Activated T-cell treated with anti-CD3 and anti-CD28 coated beads, Interleukin-2, amount 50 U/mL, for 72 hours (primary cell): ENCODE results near the gene TRAF7. TPM values are rescaled to one million over a fixed set of nuclear protein-coding genes. Genes with fewer than 3 reads are reported as not detected.

Source experiments
- ATAC-seq, 2 donors: fragments of 150-1000 bp; cut with Tn5 transposase; replicated peaks in 1 of 2; 2 replicates each; pipeline ENCODE4 v1.10.0; 2021; ENCODE audit warnings: moderate library complexity in 2 of 2, mild to moderate bottlenecking in 1 of 2
- DNase-seq, 2 donors: peaks; one replicate each; pipeline ENCODE4 v3.0.0; 2021 to 2022; ENCODE audit warnings: mixed read lengths in 1 of 2
- H3K27ac Mint-ChIP-seq: one replicate; pipeline ENCODE4 v1.8.0; 2022; ENCODE audit warnings: mild to moderate bottlenecking, moderate library complexity, mixed read lengths
- H3K27me3 Mint-ChIP-seq: one replicate; pipeline ENCODE4 v1.8.0; 2022; ENCODE audit warnings: low read depth, mixed read lengths
- H3K36me3 Mint-ChIP-seq, 2 donors: one replicate each; pipeline ENCODE4 v1.8.0; 2022; ENCODE audit warnings: mixed read lengths in 2 of 2, mild to moderate bottlenecking in 1 of 2; ENCODE audit not compliant: insufficient read depth in 2 of 2
- H3K4me1 Mint-ChIP-seq: one replicate; pipeline ENCODE4 v1.8.0; 2022; ENCODE audit warnings: low read depth, mixed read lengths
- H3K4me3 Mint-ChIP-seq, 2 donors: one replicate each; pipeline ENCODE4 v1.8.0; 2022; ENCODE audit warnings: mild to moderate bottlenecking in 2 of 2, mixed read lengths in 2 of 2, moderate library complexity in 2 of 2
- H3K9me3 Mint-ChIP-seq, 2 donors: one replicate each; pipeline ENCODE4 v1.8.0; 2022; ENCODE audit warnings: mixed read lengths in 2 of 2
- total RNA-seq, 2 donors: library from RNA; stranded (reverse); gene quantifications; one replicate each; pipeline ENCODE4 v1.2.3, GENCODE V29; 2022

The TRAF7 gene
- total RNA-seq, 2 donors from 2014 or later, result 66.4 to 72.9 TPM

- Mint-ChIP-seq H3K9me3 (no peaks in the 10 kb centered on the region), H3K4me3 (no peak overlapping the region), H3K4me1 (no peaks in the 10 kb centered on the region), H3K36me3 (peaks cover 0 to 3% of the 10 kb centered on the region in 2 donors), H3K27ac (no peak overlapping the region), H3K27me3 (no peaks in the 10 kb centered on the region)
- ATAC-seq (no peak), DNase-seq (no peak)
Observed at GRCh38 chr16:2179576-2179975, 24.0 kb downstream of the TRAF7 start.

DNA sequence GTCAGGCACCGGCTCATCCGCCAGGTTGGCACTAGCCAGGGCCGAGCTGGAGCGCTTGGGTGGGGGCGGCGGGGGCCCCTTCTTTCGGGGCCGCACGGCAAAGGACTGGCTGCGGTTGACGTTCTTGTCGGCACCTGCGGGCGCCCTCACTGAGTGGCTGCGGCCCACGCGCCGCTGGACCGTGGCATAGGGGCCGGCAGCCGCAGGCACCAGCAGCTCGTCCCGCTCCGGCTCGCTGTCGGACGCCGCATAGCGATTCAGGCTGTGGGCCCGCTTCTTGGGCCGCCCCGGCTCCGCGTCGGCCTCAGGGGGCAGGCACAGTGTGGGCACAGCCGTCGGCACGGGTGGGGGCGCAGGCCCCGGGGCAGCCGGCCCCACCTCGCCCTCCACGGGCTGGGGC lies 24.9 kb downstream of the TRAF7 start:
- Mint-ChIP-seq H3K36me3 (peaks cover 0 to 3% of the 10 kb centered on the region in 2 donors), H3K4me1 (no peaks in the 10 kb centered on the region), H3K27me3 (no peaks in the 10 kb centered on the region), H3K27ac (no peak overlapping the region), H3K9me3 (no peaks in the 10 kb centered on the region), H3K4me3 (no peak overlapping the region)
- ATAC-seq (no peak), DNase-seq (no peak)

DNA sequence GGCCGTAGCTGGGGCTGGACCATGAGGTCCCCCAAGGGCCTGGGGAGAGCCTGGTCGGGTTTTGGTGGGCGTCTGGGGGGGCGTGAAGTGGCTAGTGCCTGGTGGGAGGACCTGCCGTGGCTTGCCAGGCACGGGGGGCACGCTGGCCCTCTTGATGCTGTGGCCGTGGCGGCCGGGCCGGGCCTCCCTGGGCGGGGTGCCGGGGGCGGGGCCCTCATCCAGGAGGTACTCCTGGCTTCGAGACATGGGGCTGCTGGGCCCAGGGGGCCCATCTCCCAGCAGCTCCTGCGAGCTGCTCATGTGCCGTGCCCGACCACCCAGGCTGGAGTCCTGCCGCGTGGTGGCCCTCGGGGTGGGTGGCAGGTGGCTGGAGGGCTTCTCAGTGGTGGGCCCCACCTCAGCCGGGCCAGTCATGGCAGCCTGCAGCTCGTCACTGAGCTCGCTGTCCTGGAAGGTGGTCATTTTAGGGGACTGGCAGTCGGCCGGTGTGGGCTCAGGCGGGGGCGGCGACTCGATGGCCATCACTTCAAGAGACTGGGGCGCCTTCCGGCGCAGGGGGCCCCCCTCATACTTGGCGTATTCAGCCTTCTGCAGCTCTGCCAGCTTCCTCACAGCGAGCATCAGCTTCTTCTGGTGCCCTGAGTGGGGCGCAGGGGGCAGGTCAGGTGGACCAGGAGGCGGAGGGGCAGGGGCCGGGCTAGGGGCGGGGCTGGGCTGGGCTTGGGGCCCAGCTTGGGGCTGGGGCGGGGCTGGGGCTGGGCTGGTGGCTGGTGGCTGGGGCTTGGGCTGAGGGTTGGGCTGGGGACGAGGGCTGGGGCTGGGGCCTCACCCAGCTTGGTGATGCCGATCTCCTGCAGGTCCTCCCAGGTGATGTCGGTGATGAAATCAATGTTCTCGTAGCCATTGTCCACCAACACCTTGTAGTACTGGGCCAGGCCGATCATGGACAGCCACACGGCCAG lies 25.7 kb downstream of the TRAF7 start:
- H3K4me1 Mint-ChIP-seq, result no peaks in the 10 kb centered on the region
- H3K36me3 Mint-ChIP-seq, result no peaks in the 10 kb centered on the region
- ATAC-seq (no peak), DNase-seq (no peak)
- H3K4me3 Mint-ChIP-seq, result no peak overlapping the region
- no peaks in the 10 kb centered on the region for H3K27me3 Mint-ChIP-seq
- no peaks in the 10 kb centered on the region for H3K9me3 Mint-ChIP-seq
- H3K27ac Mint-ChIP-seq, result no peak overlapping the region

DNA sequence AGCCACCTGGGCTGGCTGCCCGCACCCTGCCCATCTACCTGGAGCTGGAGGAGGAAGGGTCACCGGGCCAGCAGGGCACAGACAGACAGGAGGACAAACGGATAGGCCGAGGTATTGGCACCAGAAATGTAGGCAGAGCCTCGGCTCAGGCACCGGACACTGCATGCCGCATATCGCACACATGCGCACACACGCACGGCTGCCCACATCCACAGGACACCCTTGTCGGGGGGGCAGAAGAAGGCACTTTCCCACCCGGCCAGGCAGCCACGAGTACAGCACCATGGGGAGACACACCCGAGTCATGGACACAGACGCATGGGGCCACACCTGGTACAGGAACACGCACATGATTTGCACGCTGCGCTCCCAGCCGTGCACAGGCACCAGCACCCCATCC lies 26.4 kb downstream of the TRAF7 start:
- H3K27me3 Mint-ChIP-seq, result no peaks in the 10 kb centered on the region

DNA sequence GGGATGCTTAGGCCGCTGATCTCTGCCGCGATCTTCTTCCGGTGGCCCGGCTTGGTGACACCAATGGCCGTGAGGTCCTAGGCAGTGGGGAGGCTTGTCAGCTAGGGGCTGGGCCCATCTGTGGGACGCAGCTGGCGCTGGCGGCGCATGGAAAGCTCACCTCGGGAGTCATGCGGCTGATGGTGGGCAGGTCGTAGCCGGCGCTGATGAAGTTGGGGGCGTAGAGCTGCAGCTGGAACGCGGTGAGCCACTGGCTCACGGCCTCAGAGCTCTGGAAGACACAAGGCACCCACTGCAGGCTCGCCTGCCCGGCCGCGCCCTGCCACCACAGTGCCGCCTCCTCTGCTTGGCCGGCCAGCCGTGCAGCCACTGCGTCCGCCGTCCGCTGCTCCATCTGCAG lies 28.1 kb downstream of the TRAF7 start:
- no peak for DNase-seq
- no peaks in the 10 kb centered on the region for H3K9me3 Mint-ChIP-seq
- no peak overlapping the region for H3K4me3 Mint-ChIP-seq
- no peaks in the 10 kb centered on the region for H3K4me1 Mint-ChIP-seq
- no peaks in the 10 kb centered on the region for H3K36me3 Mint-ChIP-seq
- no peak for ATAC-seq
- H3K27ac Mint-ChIP-seq, result no peak overlapping the region
- H3K27me3 Mint-ChIP-seq, result no peaks in the 10 kb centered on the region

More for the DNA sequence above, 26.4 kb downstream of the TRAF7 start:
- ATAC-seq (no peak), DNase-seq (no peak)
- Mint-ChIP-seq H3K36me3 (no peaks in the 10 kb centered on the region), H3K27ac (no peak overlapping the region), H3K4me1 (no peaks in the 10 kb centered on the region), H3K4me3 (no peak overlapping the region), H3K9me3 (no peaks in the 10 kb centered on the region)

DNA sequence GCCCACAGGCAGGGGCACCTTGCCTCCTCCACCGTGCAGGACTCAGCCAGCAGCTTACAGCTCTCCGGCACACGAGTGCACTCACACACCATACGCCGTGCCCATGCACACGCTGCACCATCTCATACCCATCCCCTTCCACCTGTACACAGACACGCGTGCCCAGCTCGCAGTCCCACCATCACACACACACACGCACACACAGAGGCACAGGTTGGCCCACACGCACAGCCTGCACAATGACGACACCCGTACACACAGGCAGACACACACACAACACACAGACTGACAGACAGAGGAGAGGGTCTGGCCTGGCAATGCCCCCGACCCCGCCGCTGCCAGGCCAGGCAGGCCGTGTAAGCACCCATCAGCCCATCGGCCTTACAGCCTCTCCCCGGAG lies 28.8 kb downstream of the TRAF7 start:
- Mint-ChIP-seq H3K4me1 (no peaks in the 10 kb centered on the region), H3K9me3 (no peaks in the 10 kb centered on the region), H3K27me3 (no peaks in the 10 kb centered on the region), H3K4me3 (no peak overlapping the region), H3K27ac (no peak overlapping the region), H3K36me3 (no peaks in the 10 kb centered on the region)
- no peak for DNase-seq
- ATAC-seq, result peak in 1 of 2 donors; percentile 14

DNA sequence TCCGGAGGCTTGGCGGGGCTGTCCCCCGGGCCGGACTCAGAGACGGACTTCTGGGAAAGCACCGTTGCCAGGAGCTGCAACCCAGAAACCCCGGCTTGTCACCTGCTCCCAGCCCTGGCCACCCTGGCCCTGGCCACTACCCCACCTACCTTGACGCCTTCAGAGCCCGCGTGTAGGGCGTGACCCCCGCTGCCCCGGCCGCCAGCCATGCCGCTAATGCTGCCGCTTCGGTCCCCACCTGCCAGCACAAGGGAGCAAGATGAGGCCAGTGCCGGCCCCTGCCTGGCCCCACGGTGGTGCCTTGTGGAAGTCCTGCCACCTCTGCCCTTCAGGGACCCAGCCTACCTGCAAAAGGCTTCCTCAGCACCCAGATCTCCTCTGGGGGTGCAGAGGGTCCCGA lies 29.4 kb downstream of the TRAF7 start:
- Mint-ChIP-seq H3K27me3 (no peaks in the 10 kb centered on the region), H3K36me3 (no peaks in the 10 kb centered on the region), H3K4me3 (no peak overlapping the region), H3K9me3 (no peaks in the 10 kb centered on the region), H3K27ac (no peak overlapping the region), H3K4me1 (no peaks in the 10 kb centered on the region)
- no peak for DNase-seq
- ATAC-seq, result no peak

DNA sequence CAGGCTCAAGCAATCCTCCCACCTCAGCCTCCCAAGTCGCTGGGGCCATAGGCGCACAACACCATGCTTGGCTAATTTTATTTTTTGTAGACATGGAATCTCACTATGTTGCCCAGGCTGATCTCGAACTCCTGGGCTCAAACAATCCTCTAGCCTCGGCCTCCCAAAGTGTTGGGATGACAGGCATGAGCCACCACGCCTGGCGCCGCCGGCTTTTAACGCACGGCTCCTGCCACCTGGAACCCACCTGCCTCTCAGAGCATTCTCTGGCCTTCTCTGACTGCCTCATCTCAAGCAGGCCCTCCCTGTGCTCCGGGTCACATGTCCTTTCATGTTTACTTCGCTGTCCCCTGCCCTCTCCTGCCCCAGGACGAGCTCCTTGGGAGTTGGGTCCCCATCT lies 30.5 kb downstream of the TRAF7 start:
- no peak overlapping the region for H3K27ac Mint-ChIP-seq
- no peak overlapping the region for H3K4me3 Mint-ChIP-seq
- ATAC-seq (no peak), DNase-seq (no peak)
- H3K27me3 Mint-ChIP-seq, result no peaks in the 10 kb centered on the region
- H3K4me1 Mint-ChIP-seq, result no peaks in the 10 kb centered on the region
- H3K9me3 Mint-ChIP-seq, result no peaks in the 10 kb centered on the region
- no peaks in the 10 kb centered on the region for H3K36me3 Mint-ChIP-seq

GRCh38 chr16:2186505-2186904 lies 30.9 kb downstream of the TRAF7 start:
- Mint-ChIP-seq H3K27me3 (no peaks in the 10 kb centered on the region), H3K4me1 (no peaks in the 10 kb centered on the region), H3K9me3 (no peaks in the 10 kb centered on the region), H3K27ac (no peak overlapping the region), H3K36me3 (no peaks in the 10 kb centered on the region), H3K4me3 (no peak overlapping the region)
- DNase-seq (no peak), ATAC-seq (no peak)

- Mint-ChIP-seq H3K27me3 (no peaks in the 10 kb centered on the region), H3K9me3 (no peaks in the 10 kb centered on the region), H3K27ac (no peak overlapping the region), H3K4me1 (no peaks in the 10 kb centered on the region), H3K4me3 (no peak overlapping the region), H3K36me3 (no peaks in the 10 kb centered on the region)
- DNase-seq (no peak), ATAC-seq (no peak)
Observed at GRCh38 chr16:2187212-2187611, 31.6 kb downstream of the TRAF7 start.

DNA sequence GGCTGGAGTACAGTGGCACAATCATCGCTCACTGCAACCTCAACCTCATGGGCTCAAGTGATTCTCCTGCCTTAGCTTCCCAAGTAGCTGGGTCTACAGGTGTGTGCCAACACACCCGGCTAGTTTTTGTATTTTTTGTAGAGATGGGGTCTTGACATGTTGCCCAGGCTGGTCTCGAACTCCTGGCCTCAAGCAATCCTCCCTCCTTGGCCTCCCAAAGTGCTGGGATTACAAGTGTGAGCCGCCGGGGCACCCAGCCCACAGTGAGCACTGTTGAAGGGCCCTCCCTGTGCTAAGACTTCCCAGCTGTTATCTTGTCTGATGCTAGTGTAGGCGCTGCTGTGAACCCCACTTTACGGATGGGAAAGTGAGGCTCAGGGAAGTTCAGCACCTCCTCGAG lies 32.8 kb downstream of the TRAF7 start:
- Mint-ChIP-seq H3K27ac (no peak overlapping the region), H3K27me3 (no peaks in the 10 kb centered on the region)

DNA sequence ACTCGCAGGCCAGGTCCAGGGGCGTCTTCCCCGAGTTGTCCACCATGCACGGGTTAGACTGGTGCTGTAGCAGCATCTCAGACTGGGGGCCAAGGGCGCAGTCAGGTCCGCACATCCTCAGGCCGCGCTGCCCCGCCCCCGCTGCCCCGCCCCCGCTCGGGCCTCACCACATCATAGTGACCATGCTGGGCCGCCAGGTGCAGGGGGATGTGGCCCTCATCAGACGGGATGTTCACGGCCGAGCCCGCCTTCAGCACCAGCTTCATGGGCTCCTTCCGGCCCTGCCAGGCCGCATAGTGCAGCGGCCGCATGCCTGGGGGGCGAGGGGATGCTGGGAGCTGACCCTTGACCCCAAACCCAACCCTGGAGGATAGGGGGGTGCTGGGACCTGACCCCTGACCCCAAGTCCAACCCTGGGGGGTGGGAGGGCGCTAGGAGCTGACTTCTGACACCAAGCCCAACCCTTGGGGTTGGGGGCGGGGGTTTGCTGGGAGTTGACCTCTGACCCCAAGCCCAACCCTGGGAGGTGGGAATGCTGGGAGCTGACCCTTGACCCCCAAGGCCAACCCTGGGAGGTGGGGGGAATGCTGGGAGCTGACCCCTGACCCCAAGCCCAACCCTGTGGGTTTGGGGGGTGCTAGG lies 33.8 kb downstream of the TRAF7 start:
- no peaks in the 10 kb centered on the region for H3K36me3 Mint-ChIP-seq
- H3K4me3 Mint-ChIP-seq, result no peak overlapping the region
- no peak overlapping the region for H3K27ac Mint-ChIP-seq
- no peak for ATAC-seq
- no peaks in the 10 kb centered on the region for H3K4me1 Mint-ChIP-seq
- no peak for DNase-seq
- no peaks in the 10 kb centered on the region for H3K27me3 Mint-ChIP-seq
- no peaks in the 10 kb centered on the region for H3K9me3 Mint-ChIP-seq

More for the DNA sequence above, 32.8 kb downstream of the TRAF7 start:
- Mint-ChIP-seq H3K4me1 (no peaks in the 10 kb centered on the region), H3K36me3 (no peaks in the 10 kb centered on the region), H3K9me3 (no peaks in the 10 kb centered on the region), H3K4me3 (no peak overlapping the region)
- DNase-seq (no peak), ATAC-seq (no peak)

- Mint-ChIP-seq H3K9me3 (no peaks in the 10 kb centered on the region), H3K27ac (no peak overlapping the region), H3K27me3 (peaks cover 8% of the 10 kb centered on the region), H3K4me1 (peaks cover 5% of the 10 kb centered on the region), H3K4me3 (no peak overlapping the region), H3K36me3 (no peaks in the 10 kb centered on the region)
- ATAC-seq (no peak), DNase-seq (no peak)
Observed at GRCh38 chr16:2190002-2190658, 34.5 kb downstream of the TRAF7 start.
